Islet precursor cell (in vitro differentiated cells): ENCODE data around the gene ZIC1.

Source experiments
- DNase-seq: peaks from one replicate; pipeline ENCODE4 v3.0.0-alpha.2; 2018

The ZIC1 gene

DNA sequence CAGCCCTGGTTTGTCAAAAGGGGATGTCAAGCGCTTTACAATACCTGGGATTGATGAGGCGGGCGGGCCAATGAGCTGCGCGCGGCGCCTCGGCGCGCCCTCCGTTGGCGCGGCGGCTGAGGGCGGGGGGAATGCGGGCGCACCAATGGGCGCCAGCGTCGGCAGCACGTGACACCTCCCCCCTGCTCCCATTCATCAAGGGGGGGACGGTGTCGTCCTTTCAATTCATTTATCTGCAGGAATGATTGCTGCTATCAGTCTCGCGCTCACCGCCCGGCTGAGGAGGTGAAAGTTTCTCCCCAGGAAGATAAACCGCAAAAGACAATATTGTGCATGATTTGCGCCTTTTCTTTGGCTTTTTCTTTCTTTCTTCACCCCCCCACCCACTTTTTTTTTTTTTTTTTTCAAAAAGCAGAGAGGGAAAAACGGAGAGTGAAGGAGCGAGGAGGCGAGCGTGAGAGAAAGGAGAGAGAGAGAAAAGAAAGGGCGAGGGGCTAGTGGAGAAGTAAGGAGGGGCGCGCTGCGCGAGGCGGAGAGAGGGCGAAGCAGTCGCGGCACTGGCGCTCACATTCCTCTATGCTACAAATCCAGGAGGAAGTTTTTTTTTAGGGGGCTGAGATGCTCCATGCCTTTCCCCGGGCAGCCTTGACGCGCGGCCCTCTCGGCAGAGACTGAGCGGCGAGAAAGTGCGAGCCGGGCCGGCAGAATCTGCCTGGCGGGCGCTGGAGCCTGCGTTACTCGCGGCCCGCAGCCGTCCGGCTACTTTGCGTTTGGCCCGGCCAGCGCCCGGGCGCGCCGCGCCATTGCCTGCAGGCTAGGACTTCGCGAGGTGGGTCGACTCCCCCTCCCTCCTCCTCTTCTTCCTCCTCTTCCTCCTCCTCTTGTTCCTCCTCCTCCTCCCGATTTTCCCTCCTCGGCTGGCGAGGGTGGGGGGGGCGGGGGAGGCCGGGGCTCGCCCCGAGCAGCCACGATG lies at the start of gene ZIC1:
ZIC1 (plus strand) TSS at position 223 of the 973 bp plus-strand sequence; CDS start at position 971, 748 bp downstream.
- peak; percentile 75 for DNase-seq

DNA sequence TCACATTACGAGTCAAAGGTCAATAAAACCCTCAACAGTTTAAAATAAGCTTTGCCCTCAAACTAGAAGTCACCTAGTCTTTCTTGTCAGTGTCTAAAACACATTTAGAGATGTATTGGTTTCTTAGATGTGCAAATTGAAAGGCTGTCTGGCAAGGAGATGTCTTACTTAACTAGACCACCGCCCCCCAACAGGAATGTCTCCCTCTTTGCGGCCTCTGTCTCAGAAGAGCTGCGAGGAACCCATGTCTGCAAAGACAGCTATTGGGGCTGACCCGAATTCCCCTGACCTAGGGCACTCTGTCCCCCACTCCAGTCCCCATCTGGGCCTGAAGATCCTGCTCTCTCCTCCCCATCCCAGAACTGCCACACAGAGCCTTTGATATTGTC lies 49.1 kb upstream of the ZIC1 start:
- no peak for DNase-seq

DNA sequence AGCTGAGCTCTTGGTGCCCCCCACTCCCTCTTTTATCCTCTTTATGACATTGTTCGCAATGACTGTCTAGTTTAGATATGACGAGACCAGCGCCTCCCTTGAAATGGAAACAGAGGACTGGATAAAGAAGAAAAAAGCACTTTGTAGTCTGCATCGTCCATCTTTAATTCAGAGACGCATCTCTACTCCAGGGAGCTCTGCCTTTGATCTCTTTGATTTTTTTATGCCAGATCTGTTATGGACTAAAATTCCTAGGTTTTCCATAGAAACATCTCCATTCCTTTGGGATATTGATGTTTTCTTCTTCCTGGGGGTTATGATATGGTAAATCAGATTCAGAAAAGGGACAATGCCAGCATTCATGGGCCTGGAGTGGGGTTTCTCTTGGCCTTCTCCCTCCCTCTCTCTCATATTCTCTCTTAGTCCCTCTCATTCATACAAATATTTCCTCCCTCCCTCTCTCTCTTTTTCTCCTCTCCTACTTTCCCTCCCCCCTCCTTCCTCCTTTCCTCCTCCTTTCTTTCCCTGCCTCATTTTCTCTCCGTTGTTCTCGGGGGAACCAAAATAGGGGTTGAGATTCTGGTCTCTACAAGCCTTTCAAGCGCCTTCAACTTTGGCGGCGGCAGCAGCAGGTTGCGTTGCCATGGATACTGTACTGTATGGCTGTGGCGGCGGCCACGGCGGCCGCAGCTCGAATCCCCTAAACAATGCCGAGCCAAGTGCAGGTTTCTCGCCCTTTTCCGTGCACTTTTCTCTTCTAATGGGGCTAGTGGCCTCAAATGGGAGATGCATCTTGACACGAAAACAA lies 48.3 kb upstream of the ZIC1 start:
- DNase-seq, result no peak

DNA sequence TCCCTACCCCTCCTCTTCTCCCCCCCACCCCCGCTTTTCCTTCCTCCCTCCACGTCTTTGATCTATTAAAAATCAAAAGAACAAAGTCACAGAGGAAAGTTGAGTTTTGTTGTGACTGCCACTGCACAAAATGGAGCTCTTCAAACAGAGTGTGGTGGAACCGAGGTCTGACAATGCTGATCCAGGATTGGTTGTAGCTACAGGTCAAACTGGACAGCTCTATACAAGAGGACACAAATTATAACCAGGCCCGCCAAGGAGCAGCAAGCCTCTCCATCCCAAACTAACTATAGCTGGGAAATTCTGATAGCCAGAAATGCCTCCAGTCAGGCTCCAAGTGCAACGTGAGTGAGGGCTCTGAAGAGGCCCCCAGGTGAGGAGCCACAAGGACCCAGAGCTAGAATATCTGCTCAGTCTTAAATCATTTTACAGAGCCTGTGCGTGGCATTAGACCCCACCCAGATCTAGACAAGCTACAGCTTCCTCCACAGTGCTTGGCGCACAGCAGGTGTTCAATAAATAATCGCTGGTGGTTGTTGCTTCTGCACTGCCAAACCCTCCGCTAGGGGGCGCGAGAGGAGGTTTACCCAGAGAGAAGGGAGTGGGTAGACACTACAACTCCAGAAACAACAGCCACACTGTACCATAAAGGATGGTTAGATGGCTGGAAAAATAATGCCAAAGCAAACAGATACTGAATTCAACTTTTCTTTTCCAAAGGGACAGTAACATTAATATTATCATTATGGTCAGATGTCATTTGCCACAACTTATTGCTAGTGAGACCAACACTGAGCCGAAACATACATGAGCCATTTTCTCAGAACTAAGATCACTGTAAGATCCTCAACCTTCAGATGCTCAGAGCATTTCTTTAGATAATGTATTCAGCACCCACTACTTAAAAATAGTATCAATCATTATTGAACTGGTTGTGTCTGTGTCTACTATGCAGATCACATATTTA lies 47.4 kb upstream of the ZIC1 start:
- peak; percentile 83 for DNase-seq

DNA sequence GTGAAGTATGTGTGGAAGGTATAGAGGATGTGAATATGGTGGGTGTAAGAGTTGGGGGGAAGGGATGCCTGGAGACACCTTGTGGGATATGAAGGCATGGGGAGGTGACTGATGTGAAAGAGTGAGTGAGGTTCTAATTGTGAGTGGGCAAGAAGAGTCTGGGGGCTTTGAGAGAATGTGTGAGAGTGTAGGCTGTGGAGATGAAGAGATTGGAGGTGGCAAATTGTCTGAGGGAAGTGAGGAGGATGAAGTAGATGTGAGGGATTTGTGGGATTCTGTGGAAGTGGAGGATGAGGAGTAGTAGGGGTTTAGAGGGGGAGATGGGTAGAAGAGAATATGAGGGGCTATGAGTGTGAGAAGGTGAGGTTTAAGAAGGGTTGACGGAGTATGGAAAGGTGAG lies 44.4 kb upstream of the ZIC1 start:
- no peak for DNase-seq

DNA sequence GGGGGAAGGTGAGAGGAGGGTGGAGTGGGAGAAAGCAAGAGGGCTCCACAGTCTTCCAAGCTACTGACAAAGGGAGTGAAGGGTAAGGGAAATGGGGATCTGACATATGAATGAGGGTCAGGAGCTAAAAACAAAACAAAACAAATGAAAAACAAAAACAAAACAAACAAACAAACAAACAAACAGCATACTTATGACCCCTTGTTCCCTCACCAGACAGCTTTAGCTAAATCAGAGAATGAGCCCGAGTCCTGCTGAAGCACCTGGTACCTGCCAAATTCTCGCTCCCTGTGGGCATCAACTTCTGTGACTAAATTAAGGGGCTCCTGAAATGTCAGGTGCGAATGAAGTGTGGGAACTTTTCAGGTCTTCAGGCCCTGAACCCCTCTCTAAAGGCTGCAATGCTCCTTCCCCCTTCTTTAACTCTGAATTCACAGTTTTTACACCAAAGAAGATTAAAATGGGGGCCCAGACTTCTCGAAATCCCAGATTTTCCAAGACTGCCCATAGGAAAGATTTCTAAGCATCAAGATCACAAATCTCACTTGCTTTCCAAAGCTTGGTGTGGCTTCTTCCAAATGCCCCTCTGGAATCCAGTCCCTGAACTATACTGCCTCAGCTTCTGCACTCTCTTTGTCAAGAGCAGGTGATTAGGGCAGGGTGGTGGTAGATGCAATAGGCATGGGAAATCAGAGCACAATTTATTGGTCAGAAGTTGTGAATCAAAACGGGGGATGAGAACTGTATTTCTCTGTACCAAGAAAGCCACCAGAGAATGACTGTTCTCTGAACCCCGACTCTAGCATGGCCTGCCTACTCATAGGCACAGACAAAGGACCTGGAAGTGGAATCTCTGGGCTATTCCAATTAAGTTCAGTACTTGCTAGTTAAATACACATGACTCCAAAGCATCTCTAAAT lies 43.7 kb upstream of the ZIC1 start:
- no peak for DNase-seq

DNA sequence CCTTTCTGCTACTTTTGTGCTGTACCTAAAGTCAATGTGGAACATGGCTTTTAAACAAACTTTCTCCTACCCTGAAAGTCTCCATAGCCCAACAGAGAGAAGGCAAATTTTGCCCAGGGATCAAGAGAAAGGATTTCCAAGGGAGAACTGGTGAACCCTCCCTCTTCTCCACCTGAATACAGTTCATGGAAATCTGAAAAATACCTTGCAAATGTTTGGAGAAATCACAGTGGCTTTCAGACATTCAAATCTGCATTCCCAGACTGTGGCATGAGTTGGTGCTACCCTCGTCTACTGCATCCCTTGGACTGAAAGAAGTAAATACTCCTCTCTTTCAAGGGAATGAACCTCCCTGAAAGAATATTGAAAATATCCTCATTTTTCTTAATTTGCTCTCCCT lies 41.5 kb upstream of the ZIC1 start:
- DNase-seq, result no peak

DNA sequence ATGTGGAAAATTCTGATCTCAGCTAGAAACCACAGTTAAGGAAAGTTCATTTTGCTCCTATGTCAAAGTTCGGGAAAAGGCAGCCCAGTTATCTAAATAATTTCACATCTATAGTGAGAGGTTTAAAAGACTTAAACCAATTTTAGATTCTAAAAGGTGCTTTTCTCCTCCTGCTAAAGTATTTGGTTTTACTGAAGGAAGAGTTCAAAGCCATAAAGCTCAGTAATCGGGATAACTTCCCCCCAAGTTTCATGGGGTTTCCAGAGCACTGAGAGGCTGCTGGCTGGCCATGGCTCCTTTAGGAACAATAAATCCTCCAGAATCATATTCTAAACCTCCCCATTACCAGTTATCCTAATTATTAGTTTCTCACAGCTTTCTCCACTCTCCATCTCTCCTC lies 41.0 kb upstream of the ZIC1 start:
- DNase-seq, result no peak

DNA sequence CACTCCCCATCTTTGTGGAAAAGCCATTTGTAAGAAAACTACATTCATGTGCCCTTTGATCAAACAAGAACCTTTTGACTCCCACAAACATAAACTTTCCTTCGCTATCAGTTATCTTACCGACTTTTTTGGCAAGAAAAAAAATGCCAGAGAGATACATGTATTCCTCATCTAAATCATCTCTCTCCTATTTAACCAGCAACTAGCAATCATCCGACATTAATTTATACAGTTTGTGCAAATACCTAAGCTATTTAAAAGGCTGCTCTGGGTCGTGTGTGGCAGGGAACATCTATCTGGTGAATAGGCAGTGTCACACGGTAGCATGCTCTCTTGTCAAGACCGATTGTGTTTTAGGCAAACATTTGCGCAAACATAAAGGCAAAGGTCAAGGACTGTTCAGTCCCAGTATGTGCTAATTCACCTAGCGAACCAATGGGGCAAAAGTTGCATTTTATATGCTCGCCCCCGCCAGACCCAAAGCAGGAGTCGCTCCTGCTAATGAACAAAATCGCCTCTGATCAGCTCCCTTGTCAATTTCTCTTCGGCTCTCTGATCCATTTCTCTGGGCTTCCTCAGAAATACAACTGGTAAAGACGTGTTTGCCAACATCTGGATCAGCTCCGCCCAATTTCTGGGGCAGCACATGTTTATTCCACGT lies 40.5 kb upstream of the ZIC1 start:
- DNase-seq, result no peak

DNA sequence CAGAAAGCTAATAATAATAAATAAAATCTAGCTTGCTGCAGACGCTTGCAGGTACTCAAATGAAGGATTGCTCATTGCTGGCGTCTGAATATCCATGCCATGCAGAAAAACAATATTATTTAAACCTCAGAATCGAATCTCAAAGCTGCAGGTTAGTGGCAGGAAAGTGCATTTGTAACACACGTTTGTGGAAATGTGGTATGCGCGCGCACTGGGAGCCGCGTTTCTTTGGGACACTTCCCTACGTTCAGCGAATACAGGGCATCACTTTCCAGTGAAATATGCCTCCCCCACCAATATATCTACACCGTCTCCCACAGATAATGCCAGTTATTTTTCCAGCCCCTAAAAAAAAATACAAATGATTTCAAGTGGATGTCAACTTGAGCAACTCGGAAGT lies 39.9 kb upstream of the ZIC1 start:
- no peak for DNase-seq

DNA sequence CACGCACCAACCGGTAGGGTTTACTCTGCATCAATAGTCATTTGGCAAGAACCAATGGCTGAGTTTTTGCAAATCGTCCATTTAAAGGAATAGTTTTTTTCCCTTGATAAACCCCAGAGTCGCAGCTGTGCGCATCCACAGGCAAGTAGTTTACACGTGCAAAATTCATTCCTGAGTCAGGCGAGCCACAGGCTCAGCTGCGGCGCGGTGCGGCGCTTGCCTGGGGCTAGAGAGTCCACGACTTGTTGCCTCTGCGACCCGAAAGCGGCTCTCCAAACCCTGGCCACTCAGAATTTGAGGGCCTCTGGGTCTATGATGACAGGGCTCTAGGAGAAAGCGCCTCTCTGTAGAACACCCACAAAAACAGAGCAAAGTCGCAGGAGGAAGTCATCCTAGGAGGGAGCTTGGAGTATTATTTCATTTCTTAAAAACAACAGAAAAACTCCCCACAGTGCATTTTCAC lies 39.5 kb upstream of the ZIC1 start:
- DNase-seq, result no peak

DNA sequence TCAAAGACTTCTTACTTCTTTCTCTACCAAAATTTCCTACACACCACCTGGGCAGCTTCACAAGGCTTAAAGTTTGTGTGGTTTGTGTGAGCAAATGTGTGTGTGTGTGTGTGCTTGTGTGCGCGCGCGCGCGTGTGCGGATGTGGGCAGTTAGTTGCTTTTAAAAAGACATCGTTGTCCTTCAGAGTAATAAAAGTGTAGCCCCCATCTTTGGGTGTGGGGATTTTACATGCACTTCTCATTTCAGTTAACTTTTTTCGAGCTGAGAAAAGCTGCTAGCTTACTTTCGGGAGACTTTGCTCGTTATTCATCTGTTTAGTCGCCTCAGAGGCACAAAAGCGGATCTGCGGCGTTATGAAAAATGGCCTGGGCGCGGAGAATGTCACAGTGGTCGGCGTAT lies 38.8 kb upstream of the ZIC1 start:
- no peak for DNase-seq

DNA sequence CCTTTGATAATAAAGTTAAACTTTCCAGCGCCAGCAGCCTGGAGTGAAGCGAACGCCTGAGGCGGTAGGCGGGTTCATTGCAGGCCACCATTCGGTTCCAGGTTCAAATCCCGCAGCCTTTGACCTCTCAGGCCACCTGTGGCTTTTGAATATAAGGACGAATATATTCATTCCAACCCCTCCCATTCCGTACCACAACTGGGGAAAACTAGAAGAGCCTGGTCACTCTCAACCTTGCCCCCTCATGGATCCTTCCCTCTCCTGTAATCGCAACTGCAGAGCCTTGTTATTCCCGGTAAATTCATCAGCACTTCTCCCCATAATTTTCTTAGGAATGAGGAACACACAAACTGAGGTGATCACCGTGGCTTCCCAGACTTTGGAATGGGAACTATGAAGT lies 38.0 kb upstream of the ZIC1 start:
- DNase-seq, result no peak

DNA sequence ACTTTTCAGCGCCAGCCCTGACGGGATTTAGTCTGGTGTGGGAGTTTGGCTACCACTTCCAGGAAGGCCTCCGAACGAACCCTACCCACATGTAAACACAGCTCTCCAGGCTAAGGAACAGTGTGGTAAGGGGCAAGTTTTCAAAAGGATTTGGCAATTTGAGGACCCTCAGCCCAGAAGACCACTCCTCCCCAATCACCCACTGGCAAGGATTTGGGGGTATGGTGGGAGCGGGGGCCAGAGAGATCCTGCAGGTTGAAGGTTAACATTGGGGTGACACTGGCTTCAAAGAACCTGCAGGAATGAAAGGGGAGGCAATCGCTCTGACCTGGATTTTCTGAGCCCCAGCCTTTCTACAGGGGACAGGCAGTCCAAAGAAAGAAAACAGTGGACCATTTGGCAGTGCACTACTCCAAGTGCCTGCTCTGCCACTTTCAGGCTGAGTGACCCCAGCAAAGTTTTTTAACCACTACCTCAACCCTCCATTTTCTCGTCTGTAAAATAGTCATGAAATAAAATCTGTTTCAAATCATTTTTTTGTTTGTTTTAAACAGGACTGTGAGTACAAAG lies 37.3 kb upstream of the ZIC1 start:
- no peak for DNase-seq

DNA sequence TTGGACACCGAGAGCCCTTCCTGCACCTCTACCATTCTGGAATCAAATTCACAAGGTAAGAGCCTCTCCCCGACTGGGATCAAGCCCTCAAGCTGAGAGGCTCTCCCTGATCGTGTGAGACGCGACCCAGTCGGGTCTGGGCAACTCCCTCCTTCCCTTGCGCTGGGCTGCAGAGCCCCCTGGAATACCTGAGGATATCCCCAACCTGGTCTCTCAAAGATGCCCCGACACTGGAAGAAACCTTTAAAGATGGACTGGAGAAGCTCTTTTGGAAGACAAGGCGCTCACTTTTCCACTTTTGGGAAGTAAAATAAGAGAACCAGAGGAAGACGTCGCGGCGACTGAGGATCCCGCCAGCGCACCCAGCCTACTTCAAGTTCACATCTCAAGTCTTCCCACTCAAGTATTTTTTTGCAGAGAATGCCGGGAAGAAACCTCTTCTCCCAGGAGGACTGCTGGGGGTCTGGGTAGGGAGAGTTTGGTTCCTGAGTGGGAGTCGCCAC lies 36.6 kb upstream of the ZIC1 start:
- no peak for DNase-seq

DNA sequence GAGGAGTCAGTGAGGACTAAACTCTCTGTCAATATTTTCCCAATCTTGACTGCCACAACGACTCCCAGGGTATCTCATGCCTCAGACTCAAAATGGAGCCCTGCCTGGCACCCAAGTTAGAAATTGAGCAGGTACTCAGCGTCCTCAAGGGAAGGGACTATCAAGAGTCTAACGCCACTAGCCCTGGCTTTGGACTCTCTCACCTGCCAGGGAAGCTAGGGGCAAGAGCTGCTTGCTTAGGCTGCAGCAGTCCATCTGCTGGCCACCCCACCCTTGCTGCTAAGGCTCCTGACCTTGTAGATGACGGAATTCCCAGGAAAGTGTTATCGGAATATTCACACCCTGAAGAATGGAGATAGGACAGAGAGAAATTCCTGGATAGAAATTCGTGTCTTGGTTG lies 35.9 kb upstream of the ZIC1 start:
- DNase-seq, result no peak

DNA sequence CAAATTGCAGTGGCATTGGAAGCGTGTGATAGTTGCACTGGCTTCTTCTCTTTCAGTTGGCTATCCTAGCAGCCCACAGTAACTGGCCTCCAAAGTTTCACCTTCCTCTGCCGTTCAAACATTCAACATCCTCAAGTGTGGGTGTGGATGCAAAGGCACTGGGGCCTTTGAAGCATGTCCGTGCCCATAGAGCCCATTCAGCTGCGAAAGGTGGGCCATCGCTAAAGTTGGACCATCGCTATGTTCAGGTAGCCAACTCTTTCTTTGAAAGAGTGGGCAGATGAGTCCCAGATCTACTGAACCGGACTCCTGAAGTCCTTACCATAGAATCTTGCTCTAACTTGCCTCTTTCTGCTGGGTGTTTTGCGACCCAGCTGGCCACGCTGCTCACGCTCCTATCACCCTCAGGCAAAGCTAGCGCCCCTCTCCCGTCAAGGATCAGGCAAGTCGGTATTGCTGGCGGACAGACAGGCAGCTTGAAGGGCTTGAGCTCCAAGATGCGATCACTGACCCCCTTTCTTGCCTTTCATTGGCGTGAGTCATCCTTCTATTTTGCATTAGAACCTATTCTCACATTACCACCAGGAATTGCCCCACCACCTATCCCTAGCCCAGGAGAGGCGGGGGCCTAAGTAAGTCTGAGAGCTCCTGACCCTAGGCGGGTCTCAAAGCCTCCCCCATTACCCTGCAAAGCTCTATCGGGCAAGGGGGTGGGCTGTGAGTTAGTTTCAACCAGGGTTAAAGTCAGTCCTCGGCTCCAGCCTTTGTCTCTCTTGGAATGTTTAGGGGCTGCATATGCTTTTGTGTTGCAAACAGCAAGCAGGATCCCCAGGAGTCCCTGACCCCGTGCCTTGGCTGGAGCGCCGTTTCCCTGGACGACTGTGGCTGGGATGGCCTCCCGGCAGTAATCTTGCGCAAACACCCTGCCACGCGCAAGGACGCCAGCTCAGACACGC lies 31.5 kb upstream of the ZIC1 start:
- no peak for DNase-seq

DNA sequence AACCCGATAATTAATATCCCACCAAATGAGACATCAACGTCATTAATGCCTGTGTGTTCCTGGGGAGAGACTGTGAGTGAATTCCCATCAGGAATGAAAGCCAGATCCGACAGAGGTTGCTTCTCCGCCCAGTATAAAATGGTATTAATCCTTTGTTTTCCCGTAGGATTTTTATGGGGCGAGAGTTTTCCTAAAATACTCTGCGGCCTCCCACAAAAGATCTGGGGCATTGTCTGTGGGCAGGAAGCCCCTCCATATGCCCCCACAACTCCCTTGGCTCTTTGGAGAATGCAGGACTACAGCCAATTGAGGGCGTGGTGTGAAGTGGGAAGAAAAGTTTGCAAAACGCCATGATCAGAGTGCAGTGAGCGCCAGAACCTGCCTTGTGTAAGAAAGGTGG lies 29.5 kb upstream of the ZIC1 start:
- no peak for DNase-seq

DNA sequence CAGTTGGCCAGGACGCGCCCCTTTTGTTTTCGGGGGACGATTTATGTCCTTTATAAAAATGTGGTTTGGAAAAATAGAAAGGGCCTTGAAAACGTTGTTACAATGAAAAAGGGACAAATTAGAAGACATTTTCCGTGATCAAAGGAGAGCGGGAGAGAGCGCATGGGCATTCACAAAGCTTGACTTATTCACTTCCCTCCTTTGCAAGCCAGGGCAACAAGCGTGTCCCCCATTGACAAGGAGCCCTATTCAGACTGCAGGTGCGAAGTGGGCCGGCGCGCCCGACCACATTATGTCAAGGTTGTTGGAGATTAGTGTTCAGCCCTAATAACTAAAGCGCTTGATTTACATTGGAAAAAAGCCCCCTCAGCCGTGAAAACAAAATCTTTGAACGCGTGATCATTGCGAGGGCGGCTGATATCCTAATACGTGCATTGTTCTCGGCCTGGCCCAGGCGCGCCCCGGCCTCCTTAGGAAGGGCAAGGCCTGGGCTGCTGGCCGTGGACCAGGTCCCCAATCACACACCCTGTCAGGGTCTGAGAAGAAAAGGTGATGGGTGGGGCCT lies 28.7 kb upstream of the ZIC1 start:
- no peak for DNase-seq
